GM12878 (cell line): ENCODE measurements around the gene PRUNE1. TPM values are rescaled to one million over a fixed set of nuclear protein-coding genes. Genes with fewer than 3 reads are reported as not detected.
A peak's percentile ranks its signal among the peaks of the same experiment; 100 is the strongest.

ENCODE experiments used
- ATF3 ChIP-seq: IDR thresholded peaks from 2 replicates; pipeline ENCODE4 v1.6.1; 2011; ENCODE audit warnings: low read depth, mild to moderate bottlenecking, low read length, moderate library complexity, borderline replicate concordance; ENCODE audit errors: extremely low read depth
- BRCA1 ChIP-seq: IDR thresholded peaks from 2 replicates; pipeline ENCODE4 v1.6.1; 2011; ENCODE audit warnings: low read depth, low read length, improper control_type of control experiment
- CHD1 ChIP-seq: IDR thresholded peaks from 2 replicates; pipeline ENCODE4 v1.6.1; 2012; ENCODE audit warnings: low read depth, low read length, improper control_type of control experiment
- E4F1 ChIP-seq: fragments of 450-650 bp; IDR thresholded peaks from 2 replicates; pipeline ENCODE4 v1.6.1; 2018; ENCODE audit warnings: borderline replicate concordance, mild to moderate bottlenecking; ENCODE audit not compliant: partially characterized antibody
- ELK1 ChIP-seq: IDR thresholded peaks from 2 replicates; pipeline ENCODE4 v1.6.1; 2012; ENCODE audit warnings: low read depth, low read length, improper control_type of control experiment
- ESRRA ChIP-seq: IDR thresholded peaks from 2 replicates; pipeline ENCODE4 v1.6.1; 2012; ENCODE audit warnings: mild to moderate bottlenecking, low read length, improper control_type of control experiment
- FOXK2 ChIP-seq: fragments of 450-650 bp; IDR thresholded peaks from 2 replicates; pipeline ENCODE4 v1.6.1; 2017; ENCODE audit warnings: mild to moderate bottlenecking, moderate library complexity
- IKZF1 ChIP-seq: fragments of 450-650 bp; conservative IDR thresholded peaks from 2 replicates; pipeline ENCODE4 v1.6.1; 2017; ENCODE audit warnings: antibody characterized with exemption, mild to moderate bottlenecking
- MYB ChIP-seq: fragments of 150-350 bp; IDR thresholded peaks from 2 replicates; pipeline ENCODE4 v1.6.1; 2014; ENCODE audit warnings: mild to moderate bottlenecking, low read depth, low read length, borderline replicate concordance
- NFYA ChIP-seq: IDR thresholded peaks from 2 replicates; pipeline ENCODE4 v1.6.1; 2011; ENCODE audit warnings: low read depth, mild to moderate bottlenecking, low read length, improper control_type of control experiment, borderline replicate concordance
- NR2C1 ChIP-seq: fragments of 450-650 bp; IDR thresholded peaks from 2 replicates; pipeline ENCODE4 v1.6.1; 2017; ENCODE audit warnings: antibody characterized with exemption, mild to moderate bottlenecking, moderate library complexity
- NRF1 ChIP-seq: conservative IDR thresholded peaks from 2 replicates; pipeline ENCODE4 v1.6.1; 2011; ENCODE audit warnings: mild to moderate bottlenecking, low read depth, low read length, improper control_type of control experiment
- RELA ChIP-seq: fragments of 450-650 bp; IDR thresholded peaks from 2 replicates; pipeline ENCODE4 v1.8.0; 2014; ENCODE audit warnings: borderline replicate concordance; ENCODE audit not compliant: partially characterized antibody
- RELB ChIP-seq: fragments of 450-650 bp; IDR thresholded peaks from 2 replicates; pipeline ENCODE4 v1.6.1; 2017; ENCODE audit warnings: low read depth, mild to moderate bottlenecking, moderate library complexity
- REST ChIP-seq: IDR thresholded peaks from 2 replicates; pipeline ENCODE4 v1.6.1; 2012; ENCODE audit warnings: mild to moderate bottlenecking, low read depth, low read length
- SIX5 ChIP-seq: IDR thresholded peaks from 2 replicates; pipeline ENCODE4 v1.6.1; 2011; ENCODE audit warnings: mild to moderate bottlenecking, low read depth, low read length, moderate library complexity; ENCODE audit not compliant: severe bottlenecking
- SMAD1 ChIP-seq: fragments of 450-650 bp; IDR thresholded peaks from 2 replicates; pipeline ENCODE4 v1.6.1; 2018; ENCODE audit warnings: mild to moderate bottlenecking, low read depth; ENCODE audit not compliant: partially characterized antibody
- SPI1 ChIP-seq: IDR thresholded peaks from 2 replicates; pipeline ENCODE4 v1.6.1; 2011; ENCODE audit warnings: low read depth, mild to moderate bottlenecking, low read length, moderate library complexity, borderline replicate concordance; ENCODE audit not compliant: insufficient read depth
- ZNF384 ChIP-seq: IDR thresholded peaks from 2 replicates; pipeline ENCODE4 v1.6.1; 2012; ENCODE audit warnings: low read depth, mild to moderate bottlenecking, low read length, improper control_type of control experiment, borderline replicate concordance
- polyA plus RNA-seq, 11 experiments: library from polyadenylated mRNA; depleted of rRNA in 4 of 11; unstranded in 6 of 11; stranded (reverse) in 5 of 11; fragments of >200 nt; fragmentation: Nextera tagmentation in 4 of 11; fragmentation: Illumina TruSeq in 1 of 11; extraction: Ambion mirVana in 4 of 11; extraction: Trizol in 1 of 11; gene quantifications; 1 replicate in 1 of 11; 2 replicates in 10 of 11; pipeline versions ENCODE4 v1.2.1 to v1.2.3, GENCODE V29; 2011 to 2016; ENCODE audit warnings: inconsistent platforms in 2 of 11, missing spikeins in 2 of 11, low read depth in 1 of 11
- total RNA-seq, 4 experiments: library from RNA; depleted of rRNA in 3 of 4; stranded (reverse); fragments of >200 nt in 3 of 4; fragmentation: Illumina TruSeq in 1 of 4; extraction: Trizol in 1 of 4; gene quantifications; 2 replicates each; pipeline versions ENCODE4 v1.2.1 to v1.2.3, GENCODE V29; 2013 to 2021

PRUNE1 gene
- total and polyA plus RNA-seq, 10 of the 15 experiments (the other 5 are each of a cell fraction or from before 2014, with no cell fraction given), result 4.7 to 24.5 (median 12.4) TPM

GRCh38 chr1:151059109-151060006 is 51.1 kb downstream of the PRUNE1 start, which contains the start of gene CDC42SE1 (continued):
- no peak for TF ChIP-seq NRF1
- no peak for TF ChIP-seq ESRRA
- TF ChIP-seq MYB, result no peak
- TF ChIP-seq NFYA, result no peak
- TF ChIP-seq REST, result no peak
- peak; percentile 65; the same call in 1 of the 2 replicates for TF ChIP-seq ELK1
- TF ChIP-seq ATF3, result no peak
- TF ChIP-seq FOXK2, result no peak
- no peak for TF ChIP-seq CHD1
- no peak for TF ChIP-seq ZNF384
- peak; percentile 54 for TF ChIP-seq RELA
- TF ChIP-seq E4F1, result no peak
- no peak for TF ChIP-seq BRCA1
- no peak for TF ChIP-seq NR2C1
- no peak for TF ChIP-seq RELB
- peak; percentile 75 for TF ChIP-seq IKZF1
- no peak for TF ChIP-seq SIX5
- TF ChIP-seq SMAD1, result no peak
- TF ChIP-seq SPI1, result peak; percentile 49; the same call in 1 of the 2 replicates
